Midbrain (tissue), 1 donor: ENCODE measurements around the gene NAP1L1.
A peak's percentile ranks its signal among the peaks of the same experiment; 100 is the strongest.

Experiments used
- DNase-seq: peaks from one replicate; lab custom pipeline; 2025; lab: John Stamatoyannopoulos, UW

NAP1L1 gene

DNA sequence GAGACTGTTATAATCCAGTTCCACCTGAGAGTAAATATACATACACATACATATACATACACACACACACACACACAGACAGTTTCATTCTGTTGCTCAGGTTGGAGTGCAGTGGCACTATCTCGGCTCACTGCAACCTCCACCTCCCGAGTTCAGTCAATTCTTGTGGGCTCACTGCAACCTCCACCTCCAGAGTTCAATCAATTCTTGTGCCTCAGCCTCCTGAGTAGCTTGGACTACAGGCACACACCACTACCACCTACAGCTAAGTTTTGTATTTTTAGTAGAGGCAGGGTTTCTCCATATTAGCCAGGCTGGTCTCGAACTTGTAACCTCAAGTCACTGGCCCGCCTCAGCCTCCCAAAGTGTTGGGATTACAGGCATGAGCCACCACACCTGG lies 44.0 kb downstream of the NAP1L1 start:
- no peak for DNase-seq

DNA sequence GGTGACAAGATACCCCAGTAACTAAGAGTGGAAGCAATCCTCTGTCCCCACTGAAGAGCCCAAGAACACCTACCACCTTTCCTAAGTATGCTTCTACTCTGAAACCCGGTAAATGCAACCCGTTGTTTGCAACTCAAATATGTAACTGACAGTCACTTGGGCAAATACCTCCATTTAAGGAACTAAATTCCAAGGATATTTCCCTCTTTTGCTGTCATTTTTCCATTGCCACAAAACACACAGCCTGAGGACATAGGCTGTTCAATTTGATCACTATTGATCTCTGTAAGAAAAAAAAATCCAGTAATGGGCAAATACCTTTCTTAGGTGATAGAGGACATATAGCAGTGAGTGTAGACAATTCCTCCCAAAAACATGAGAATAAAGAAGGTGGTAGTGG lies 46.3 kb downstream of the NAP1L1 start:
- DNase-seq = no peak

DNA sequence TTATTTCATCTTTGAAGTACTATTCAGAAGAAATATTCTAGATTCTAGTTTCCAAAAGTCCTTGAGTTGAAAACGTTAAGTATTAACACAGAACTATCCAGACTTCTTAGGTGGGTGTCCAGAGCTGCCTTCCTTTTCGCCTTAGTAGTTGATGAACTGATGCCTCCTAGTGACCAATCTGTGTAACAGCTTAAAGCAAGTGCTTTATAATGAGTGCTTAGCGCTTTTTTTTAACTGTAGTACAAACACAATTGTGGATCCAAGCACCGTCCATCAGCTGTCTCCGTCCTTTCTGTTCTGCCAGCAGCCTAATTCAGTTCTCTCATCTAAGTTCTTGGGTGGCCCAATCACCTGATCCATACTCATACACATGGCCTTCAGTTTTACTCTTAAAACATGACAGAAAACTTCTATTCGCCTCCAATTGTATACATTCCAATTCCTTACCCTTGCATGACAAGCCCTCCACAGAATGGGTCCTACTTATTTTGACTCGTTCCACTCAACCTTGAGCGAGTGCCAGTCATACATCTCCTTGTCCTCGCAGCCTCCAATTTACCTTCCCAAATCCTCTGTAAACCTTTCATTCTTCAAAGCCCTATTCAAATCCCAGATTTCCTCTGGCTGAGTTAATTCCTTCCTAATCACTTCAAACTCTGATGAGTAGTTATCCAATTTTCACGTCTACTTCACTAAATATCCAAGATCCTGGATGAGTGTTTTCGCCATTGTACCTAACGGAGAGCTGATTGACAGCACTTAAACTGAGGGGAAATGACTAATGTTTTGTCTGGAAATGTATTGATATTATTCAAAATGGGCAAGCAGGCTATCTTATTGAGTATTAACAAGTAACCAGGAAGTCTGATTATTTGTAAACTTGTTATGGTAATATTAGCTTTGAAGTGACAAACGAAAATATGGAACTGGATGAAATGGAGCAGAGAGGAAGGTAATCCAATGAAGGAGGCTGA lies 47.1 kb downstream of the NAP1L1 start:
- peak; percentile 47 for DNase-seq

DNA sequence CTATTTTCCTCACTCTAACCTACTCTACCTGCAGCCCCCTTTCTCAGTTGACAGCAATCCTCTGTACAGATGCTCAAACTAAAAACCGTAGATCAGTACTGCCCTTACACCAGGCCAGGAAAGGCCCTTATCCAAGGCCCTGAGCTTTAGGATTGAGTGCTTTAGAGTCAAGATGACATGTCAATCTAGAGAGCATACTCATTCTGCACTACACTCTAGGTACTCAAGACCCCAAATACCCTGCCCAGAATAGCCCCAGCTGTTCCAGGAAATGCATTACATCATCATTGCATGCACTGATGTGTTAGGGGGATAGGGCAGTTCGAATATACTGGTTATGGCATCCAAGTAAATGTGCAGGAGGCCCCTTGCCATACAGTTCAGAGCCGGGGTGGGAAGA lies 49.4 kb downstream of the NAP1L1 start:
- no peak for DNase-seq

DNA sequence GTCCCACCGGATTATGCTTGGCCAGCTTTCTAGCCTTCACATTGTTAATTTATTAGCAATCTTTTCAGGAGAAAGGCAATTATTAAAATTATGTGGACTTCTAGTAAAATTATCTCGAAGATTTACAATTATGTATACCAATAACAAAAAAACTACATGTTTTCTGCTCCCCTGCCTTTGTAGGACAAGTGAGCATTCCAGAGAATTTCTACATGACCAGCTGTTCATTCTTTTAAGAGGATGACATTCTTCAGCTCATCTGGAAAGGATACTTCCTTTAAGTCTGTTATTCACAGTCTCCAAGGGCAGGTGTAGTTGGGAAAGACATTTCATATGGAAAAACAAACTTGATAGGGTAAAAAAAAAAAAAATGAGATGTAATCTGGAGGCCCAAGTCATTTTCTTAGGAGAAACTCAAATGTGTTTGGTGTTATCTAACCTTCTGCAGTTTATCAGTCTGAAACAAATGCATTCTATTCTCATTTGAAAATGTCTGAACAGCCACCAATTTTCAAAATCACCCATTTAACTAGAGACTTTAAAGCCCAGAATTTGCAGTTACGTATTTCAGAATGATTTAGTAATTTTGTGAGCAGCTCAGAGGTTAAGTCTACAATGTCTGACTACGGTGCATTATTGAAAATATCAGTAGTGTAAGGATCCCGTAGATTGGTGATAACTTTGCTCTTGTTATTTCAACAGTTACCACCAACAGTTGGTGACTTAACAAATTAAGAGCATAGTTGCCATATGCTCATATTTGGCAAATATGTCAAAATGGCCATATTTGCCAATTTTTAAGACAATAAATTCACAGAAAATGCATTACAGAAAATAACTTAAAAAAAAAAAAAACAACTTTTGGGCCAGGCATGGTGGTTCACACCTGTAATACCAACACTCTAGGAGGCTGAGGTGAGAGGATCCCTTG lies 51.1 kb downstream of the NAP1L1 start:
- no peak for DNase-seq

DNA sequence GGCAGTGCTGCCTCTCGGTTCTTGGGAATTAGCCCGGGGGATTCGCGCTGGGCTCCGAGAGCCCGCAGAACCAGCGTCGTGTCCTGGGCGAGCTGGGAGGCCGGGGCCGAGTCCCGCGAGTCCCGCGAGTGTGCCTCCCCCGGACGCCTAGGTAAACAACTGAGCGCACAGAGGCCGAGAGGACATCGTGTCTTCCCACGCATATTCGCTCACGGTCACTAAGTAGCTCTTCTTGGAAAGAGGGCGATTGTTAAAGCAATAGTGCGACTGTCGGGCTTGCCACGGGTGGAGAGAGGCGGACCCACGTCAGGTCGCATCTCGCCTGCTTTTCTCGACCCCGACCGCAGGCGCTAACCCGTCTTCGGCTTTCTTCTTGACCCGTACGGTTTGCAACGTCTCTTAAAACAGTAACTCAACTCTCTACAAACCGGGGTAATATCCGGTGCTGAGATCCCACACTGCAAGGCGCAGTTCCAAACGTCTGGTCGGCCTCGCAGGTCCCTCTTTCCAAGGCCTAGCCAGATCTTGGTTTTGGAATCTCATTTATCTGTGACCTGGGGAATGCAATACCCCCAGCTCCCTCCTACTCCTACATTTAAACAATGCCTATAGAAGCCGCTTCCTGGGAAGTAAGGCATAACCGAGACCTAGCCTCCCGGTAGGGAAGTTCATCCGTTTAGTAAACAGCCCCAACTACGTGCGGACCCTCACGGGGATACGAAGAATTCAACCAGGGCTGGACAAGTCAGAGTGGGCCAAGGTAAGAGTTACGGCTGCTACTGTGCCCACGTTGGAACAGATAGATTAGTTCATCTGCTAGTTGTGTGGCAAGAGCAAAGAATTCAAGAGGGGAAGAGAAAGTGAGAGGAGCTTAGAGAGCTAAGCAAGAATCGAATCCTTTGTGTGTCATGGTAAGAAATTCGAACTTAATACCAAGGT lies 52.2 kb downstream of the NAP1L1 start:
- peak; percentile 38 for DNase-seq

DNA sequence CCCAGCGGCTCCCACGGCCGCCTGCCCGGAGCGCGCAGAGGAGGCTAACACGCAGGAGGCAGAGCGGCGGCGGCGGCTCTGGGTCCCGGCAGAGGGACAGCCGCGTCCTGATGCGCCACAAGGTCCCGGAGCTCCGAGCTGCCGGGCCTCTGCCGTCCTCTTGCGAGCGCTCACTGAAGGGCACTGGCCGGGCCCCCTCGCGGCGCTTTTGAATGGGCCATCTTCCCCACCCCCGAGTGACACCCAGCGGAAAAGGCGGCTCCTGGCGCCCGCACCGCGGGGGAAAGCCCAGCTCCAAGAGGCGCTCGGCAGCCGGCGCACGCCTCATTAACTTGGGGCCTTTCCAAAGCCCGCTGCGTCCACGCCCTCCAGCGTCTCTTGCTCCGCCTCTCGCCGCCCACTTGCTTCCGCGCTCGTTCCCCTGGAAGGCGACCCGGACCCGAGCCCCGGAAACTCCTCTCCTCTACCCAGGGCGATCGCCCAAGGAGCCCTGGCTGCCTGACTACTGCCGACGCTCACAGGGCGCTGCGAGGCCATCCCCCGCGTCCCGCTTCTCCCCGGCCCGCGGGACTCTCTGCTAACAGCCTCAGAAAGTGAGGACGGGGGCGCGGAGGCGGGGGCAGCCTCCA lies 53.0 kb downstream of the NAP1L1 start, which contains the start of gene PHLDA1:
Gene PHLDA1, minus strand, starts transcription at position 363 of the 629 bp plus-strand sequence.
- DNase-seq = peak; percentile 94

DNA sequence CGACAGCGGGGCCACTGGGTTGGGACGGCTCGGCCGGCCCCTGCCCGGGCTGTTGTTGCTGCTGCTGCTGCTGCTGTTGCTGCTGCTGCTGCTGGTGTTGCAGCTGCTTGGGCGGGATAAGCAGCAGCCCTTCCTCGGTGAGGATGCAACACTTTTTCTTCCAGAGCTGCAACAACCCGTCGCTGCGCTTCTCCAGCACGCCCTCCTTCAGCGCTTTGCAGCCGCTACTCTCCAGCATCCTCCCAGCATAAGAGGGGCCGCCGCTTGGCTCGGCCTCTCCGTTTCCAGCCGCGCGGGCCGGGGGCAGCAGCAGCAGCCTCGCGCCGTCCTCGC lies 53.4 kb downstream of the NAP1L1 start:
- no peak for DNase-seq

DNA sequence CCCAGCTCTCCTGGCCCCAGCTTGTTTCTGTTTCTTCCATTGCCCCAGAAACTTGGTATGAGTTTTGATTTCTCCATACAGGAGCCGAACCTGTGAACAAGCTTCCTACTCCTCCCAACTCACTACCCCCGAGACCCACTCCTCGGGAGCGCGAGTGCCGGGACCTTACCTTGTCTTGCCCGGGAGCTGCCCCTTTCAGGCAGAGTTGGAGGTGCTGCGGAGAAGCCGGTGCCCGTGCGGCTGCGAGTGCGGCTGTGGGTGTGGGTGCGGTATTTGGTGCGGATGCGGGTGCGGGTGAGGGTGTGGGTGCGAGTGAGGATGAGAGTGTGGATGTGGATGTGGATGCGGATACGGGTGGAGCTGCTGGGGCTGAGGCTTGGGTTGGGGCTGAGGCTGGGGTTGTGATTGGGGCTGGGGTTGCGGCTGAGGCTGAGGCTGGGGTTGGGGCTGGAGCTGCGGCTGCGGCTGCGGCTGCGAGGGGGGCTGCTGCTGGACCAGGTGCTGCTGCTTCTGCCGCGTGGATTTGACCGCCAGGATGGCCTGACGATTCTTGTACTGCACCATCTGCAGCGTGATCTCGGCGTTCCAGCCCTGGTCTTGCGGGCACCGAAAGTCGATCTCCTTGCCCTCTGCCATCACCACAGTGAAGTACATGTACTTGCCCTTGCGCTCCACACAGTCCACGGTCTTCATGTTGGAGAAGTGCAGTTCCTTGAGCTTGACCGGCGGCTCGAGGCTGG lies 54.0 kb downstream of the NAP1L1 start:
- no peak for DNase-seq

DNA sequence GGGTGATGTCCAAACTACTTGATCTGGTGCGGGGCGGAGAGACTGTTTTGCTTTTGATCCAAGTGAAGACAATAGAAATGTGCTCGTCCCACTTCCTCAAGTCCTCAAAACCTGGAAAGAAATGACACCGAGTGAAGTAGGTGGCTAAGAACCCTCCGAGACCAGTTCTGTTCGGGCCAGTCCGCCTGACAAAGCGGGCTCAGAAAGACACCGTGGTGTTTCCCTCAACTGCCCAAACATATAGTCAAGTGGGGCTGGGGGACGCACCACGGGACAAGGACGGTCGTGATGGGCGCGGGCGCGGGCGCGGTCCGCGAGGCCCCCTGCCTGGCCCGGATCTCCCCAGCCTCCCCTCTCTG lies 54.5 kb downstream of the NAP1L1 start:
- DNase-seq = no peak

DNA sequence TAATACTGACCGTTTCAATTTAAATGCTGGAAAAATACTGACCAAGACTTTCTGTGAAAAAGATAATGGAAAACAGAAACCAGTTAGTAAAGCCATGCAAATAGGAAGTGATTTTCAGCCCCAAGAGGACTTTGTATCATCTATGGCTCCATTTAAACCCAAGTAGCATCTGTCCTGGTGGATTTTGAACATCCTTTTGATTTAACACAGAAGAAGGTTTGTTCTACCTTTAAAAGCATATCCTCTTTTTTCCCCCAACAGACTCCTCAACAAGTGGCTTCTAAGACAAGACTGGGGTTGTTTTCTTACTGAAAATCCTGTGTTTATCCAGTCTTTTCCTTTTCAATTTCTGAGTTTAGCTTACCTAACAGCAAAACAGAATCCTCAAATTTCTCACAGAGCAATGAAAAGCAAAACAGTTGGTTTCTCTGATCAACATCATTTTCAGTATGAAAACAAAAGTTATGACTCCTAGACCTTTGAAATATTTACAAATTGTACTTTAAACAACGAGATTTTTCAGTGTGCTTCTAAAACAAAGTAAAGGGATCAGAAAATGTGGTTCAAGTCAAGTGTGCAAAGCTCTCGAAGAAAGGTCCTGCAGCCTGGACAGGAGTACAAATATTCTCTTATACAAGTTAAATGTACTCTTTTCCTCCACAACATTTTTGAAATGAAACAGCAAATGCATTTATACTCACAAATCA lies 55.8 kb downstream of the NAP1L1 start:
- no peak for DNase-seq

DNA sequence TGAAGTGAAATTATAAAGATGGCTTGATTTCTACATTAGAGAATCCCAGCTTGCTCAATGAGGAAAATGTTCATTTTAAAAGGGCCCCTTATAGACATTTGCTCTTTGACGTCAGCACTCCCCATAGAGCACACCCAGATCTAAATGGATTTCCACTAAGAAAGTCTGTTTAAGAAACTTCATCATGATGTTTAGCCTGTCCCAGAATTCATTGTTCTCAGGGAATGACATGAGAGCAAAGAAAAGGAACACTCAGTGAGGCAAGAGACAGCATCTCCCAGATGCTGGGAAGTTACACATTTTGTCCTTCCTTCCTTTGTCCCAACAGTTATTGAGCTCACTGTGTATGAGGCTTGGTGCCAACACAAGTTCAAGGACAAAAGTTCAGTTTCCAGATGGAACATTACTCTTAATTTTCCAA lies 57.8 kb downstream of the NAP1L1 start:
- no peak for DNase-seq

DNA sequence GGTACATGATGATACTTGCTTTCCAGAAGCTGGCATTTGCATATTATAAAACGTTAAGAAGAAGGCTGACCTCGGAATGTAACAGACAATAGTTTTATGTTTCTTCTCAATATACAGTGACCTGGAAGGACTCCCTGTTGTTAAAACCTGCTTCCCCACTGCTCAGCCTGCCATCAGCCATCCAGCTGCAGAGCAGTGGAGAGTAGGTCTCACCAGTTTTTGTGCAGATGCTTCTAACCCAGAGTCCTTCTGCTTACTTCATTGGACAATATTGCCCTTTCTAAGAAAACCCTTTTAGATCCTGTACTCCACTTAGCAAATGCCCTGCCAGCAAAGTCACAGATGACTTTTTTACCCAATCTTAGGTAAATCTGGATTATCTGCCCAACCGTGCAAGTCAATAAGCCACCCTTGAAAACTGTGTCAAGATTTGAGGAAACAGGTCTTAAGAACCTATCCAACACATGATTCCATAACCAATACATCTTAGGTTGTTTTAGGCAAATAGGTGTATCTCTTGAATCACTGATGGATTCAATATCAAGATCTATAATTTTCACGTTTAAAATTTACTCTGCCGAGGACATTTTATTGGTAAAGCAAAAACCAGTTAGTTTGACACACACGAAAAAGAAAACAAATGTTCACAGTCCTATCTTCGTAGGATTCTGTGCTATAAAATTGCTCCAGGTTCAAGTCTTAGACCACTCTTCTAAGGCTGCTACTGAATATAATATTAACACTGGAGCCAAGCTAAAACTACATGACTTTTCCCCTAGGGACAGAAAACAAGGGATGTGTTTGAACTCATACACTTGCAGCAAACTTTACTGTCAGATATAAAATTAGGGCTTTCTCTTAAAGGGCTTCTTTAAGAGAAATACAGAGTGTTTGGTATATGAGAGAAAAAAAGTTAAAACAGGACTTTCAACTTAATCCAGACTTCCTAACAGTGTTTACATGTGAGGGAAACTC lies 58.6 kb downstream of the NAP1L1 start:
- DNase-seq = no peak

DNA sequence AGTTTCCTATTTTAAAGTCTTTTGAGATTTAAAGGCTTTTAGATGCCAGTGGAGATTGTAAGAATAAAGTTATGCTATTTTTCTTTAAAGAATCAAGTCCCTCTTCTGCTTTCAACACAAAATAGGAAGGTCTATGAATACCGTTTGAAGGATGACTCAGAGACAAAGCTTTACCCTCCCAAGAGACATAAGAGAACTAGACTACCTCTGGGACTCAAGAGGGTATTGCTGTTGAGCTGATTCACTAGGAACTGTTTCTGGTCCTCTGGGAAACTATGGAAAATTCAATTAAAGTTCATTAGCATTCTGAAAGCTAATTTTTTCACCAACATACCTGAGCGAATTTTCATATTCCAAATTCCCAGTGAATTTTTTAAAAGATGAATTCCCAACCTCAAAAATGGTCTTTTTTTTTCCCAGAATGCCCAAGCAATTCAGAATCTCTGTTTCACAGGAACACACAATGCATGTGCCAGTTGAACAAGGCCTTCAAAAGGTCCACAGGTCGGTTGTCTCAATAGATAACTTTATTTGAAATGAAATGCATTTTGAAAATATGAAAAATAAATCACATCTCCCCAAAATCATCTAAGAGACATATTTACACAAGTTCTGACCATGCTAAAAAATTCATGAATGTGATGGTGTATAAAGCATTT lies 59.4 kb downstream of the NAP1L1 start:
- DNase-seq = no peak

DNA sequence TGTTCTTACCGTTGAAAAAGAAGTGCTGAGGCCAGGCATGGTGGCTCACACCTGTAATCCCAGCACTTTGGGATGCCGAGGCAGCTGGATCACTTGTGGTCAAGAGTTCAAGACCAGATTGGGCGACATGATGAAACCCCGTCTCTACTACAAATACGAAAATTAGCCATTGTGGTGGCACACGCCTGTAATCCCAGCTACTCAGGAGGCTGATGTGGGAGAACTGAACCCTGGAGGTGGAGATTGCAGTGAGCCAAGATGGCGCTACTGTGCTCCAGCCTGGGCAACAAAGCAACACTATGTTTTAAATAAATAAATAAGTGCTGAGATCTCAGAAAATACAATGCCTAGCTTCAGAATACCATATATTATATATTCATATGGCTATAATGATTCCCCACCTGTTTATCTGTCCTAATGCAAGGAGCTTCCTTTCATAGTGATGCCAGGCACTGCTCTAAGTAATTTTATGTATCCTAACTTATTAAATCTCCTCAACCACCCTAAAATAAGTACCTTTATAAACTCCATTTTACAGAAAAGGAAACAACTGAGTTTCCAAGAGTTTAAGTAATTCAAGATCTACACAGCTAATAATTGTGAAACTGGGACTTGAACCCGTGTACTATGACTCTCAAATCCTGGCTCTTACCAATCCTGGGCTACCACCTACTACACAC lies 60.2 kb downstream of the NAP1L1 start:
- DNase-seq = no peak

DNA sequence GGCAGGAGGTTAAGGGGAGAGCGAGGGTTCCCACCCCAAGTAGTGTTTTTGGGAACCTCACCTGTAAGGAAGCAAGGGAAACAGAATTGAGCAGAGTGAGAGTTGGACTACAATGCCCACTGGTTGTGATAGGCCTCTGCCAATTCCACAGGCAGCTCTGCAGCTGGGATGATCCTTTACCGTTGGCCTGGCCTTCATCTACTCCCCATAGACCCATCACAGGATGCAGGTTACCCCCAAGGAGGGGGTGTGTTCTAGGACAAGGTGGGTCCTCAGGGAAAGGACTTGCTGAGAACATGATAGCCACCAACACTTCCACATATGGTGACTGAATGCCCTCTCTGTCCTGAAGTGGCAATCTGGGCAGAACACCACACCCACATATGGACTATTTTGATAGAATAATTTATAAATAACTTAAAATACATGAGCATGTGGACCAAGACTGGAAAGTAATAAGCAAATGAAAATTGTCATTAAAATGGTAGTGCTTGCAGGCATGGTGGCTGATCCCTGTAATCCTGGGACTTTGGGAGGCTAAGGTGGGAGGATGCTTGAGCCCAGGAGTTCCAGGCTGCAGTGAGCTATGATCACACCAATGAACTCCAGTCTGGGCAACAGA lies 61.3 kb downstream of the NAP1L1 start:
- DNase-seq = no peak

DNA sequence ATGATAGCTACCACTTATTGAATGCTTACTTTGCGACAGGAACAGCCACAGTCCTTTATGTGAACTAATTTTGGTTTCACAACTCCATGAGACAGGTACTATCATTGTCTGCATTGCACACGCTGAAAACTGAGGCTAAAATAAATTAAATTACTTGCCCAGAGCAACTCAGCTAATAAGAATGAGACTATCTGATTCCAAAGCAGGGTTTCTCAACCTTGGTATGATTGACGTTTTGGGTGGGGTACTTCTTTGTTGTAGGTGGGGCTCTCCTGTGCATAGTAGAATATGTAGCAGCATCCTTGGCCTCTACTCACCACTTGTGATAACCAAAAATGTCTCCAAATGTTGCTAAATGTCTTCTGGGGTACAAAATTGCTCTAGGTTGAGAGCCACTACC lies 62.0 kb downstream of the NAP1L1 start:
- DNase-seq = no peak
